HG03457 (cell line): ENCODE data around the gene PNKD.

Source experiments
- ATAC-seq: cut with Tn5 transposase; IDR thresholded peaks from one replicate; pipeline ENCODE4 v1.9.1; 2021; ENCODE audit warnings: moderate number of reproducible peaks; ENCODE audit not compliant: unreplicated experiment

Gene PNKD

DNA sequence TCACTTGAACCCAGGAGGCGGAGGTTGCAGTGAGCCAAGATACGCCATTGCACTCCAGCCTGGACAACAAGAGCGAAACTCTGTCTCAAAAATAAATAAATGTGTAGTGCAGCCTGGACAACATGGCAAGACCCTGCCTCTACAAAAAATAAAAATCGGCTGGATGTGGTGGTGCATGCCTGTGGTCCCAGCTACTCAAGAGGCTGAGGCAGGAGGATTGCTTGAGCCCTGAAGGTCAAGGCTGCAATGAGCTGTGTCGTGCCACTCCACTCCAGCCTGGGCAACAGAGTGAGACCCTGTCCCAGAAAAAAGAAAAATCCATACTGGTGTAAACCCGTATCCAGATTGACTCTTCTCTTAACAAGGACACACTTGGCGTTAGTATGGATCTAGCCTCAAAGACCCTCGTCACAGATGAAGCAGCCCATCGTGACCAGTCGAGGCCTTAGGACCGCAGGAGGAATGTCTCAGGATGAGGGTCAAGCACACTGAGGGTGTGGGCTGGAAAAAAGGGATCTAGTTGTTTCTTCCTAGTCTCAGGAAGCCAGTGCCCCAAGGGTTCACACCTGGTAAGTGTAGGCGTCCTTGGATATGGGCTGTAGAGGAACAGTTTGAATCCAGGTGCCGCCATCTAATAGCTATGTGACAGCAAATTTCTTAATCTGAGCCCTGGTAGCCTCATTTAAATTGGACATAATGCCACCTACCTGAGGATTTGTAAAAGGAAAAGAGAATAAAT lies 13.5 kb upstream of the PNKD start:
- no peak for ATAC-seq

DNA sequence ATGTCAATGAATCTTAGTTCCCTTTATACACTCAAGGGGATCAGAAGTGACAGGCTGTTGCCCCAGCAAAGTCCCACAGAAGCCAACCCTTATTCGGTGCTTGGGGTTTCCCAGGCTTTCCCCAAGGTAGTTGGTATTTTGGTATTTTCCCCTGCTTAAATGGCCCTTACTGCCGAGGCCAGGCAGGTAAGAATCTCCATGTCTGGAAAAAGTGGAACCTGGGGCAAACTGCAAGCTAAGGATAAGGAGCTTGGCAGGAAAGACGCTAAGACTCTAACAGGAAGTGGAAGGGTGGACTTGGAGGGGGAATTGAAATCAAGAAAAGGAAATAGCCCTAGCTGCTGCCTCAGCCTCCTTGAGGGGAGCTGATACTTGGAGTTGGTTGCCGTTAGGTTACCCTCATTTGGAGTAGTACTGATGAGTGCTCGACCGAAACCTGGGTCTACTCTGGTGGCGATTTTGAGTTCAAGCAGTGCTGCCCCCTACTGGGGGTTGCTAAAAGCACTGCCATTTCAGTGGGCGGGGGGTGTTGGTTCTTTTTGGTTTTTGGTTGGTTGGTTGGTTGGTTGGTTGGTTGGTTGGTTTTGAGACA lies 12.8 kb upstream of the PNKD start:
- peak; percentile 66 for ATAC-seq

DNA sequence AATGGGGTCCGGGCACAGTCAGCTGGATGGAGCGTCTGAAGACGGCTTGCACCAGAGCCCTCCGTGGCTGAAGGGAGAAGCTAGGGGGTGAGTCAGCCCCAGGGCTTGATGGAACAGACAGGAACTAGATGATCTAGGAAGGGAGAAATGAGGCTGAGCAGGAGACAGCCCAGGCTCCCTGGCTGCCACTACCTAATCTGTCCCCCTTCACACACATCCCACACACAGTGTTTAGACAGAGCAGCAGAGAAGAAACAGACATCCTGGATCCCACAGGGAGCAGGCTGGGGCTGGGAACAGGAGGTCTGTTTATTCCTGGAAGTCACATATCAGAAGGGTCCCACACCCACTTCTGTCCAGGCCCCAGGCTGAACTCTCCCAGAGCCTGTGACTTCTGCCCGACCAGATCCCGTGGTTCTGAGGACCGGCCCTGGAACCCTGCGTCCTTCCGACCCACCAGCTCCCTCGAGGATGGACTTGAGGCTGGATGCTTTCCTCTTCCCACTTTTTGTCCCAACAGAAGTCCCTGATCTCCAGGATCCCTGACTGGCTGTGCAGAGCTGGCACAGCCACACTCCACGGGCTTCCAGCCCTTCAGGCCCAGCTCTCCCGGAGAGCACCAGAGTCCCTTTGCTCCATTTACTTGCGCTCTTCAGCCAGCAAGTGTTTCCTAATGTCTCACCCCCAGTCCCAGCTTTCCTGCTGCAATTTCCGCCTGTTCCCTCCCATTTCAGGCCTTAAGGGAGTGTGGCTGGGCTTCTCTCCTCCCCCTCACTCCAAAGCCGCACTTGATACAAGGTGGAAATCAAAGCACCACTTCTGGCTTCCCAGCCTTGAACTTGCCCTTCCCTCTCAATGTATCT lies 11.0 kb upstream of the PNKD start:
- no peak for ATAC-seq

DNA sequence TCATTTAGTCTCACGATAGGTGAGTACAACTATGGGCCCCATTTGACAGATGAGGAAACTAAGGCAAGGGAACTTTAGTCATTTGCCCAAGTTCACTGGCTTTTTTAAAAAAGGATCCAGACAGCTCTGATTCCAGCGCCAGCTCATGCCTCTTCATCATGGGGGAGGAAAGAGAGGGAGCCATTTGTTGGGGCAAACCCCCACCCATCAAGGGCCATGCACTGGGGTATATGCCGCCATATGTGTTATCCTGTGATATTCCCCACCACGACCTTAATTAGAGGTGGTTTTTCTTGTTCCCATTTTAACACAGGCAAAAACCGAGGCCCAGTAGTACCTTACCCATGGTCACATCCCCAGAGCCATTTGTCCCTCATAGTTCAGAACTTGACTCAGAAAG lies 10.2 kb upstream of the PNKD start:
- ATAC-seq = no peak

DNA sequence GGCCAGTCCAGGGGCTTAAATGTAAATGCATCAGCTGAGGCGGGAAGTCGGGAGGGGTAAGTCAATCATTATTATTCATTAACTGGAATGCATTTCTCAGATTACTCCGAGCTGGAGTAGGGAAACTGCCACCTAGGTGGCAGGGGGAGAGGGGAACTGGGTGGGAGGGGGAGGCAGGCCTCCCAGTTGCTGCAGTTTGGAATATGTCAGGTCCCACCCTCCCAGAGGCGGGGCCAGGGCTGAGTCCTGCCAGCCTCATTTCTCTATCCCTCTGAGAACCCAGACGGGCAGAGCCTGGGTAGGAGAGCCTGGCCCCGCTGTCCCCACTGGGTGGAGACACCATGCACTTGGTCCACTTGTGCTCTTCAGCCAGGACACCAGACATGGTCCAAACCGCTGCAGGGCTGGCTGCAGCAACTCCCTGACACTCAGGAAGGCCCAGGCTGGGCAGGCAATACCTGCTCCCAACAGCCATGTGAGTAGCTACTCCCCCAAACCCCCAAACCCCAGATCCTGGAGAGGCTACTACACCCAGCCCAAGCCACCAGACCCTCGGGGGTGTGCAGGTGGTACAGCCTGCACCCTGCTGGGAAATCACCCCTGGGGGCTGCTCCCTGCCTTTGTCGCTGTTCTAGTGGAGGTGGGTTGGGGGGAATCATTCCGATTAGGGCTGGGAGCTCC lies 9.4 kb upstream of the PNKD start, which contains the start of gene GPBAR1:
GPBAR1 (plus strand) TSS at position 274 of the 681 bp plus-strand sequence. CDS start 1,710 bp downstream, outside the sequence.
- ATAC-seq = no peak

DNA sequence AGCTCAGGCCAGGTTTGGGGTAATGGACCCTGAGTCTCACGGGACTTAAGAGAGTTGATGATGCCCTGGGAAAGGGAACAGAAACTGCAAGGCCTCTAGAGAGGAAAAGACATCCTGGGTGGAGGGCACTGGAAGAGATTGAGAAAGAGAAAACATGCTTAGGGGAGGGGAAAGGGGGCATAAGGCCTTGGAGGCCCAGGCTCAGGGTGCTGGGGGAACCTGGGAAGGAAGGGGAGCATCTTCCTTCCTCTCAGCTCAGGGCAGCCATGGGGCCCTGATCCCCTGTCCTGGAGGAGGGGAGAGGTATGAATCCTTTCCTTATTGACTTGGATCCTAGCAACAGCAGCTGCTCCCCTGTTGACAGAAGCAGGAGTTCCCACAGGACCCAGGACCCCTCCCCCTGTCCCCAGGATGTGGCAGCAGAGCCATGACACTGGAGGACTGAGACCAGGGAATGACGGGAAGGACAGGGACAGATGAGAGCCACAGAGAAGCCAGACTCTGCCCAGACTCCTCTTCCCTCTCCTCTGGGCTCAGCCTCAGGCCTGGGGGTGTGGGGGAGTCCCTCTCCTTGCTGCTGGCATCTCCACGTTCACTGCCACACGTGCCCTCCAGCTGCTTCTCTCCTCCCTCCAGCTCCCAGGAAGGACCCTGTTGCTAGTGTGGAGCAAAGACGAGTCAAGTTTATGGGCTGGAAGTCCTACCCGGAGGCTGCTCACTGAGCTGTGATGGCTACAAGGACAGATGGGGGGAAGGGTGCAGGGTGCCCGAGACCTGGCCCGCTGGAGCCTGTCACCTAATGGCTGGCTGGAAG lies 8.7 kb upstream of the PNKD start:
- no peak for ATAC-seq

DNA sequence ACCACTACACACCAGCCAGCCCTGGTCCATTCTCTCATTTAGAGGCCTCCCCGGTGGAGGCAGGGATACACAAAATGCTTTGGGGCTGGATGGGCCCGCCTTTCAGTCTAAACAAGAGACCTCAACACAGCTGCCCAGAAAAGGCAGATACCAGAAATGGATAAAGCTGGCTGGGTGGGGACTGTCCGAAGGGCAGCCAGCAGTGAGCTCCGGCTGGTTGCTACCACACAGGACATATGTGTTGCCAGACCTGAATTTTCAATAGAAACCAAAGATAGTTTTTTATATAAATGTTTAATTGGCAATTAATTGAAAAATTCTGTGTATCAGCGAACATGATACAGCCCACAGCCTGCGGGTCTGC lies 8.1 kb upstream of the PNKD start:
- no peak for ATAC-seq

DNA sequence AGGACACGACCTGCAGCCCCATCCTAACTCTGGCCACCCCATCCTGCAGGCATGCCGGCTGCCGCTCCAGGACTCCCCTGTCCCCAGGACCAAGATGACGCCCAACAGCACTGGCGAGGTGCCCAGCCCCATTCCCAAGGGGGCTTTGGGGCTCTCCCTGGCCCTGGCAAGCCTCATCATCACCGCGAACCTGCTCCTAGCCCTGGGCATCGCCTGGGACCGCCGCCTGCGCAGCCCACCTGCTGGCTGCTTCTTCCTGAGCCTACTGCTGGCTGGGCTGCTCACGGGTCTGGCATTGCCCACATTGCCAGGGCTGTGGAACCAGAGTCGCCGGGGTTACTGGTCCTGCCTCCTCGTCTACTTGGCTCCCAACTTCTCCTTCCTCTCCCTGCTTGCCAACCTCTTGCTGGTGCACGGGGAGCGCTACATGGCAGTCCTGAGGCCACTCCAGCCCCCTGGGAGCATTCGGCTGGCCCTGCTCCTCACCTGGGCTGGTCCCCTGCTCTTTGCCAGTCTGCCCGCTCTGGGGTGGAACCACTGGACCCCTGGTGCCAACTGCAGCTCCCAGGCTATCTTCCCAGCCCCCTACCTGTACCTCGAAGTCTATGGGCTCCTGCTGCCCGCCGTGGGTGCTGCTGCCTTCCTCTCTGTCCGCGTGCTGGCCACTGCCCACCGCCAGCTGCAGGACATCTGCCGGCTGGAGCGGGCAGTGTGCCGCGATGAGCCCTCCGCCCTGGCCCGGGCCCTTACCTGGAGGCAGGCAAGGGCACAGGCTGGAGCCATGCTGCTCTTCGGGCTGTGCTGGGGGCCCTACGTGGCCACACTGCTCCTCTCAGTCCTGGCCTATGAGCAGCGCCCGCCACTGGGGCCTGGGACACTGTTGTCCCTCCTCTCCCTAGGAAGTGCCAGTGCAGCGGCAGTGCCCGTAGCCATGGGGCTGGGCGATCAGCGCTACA lies 7.4 kb upstream of the PNKD start:
- ATAC-seq = no peak

DNA sequence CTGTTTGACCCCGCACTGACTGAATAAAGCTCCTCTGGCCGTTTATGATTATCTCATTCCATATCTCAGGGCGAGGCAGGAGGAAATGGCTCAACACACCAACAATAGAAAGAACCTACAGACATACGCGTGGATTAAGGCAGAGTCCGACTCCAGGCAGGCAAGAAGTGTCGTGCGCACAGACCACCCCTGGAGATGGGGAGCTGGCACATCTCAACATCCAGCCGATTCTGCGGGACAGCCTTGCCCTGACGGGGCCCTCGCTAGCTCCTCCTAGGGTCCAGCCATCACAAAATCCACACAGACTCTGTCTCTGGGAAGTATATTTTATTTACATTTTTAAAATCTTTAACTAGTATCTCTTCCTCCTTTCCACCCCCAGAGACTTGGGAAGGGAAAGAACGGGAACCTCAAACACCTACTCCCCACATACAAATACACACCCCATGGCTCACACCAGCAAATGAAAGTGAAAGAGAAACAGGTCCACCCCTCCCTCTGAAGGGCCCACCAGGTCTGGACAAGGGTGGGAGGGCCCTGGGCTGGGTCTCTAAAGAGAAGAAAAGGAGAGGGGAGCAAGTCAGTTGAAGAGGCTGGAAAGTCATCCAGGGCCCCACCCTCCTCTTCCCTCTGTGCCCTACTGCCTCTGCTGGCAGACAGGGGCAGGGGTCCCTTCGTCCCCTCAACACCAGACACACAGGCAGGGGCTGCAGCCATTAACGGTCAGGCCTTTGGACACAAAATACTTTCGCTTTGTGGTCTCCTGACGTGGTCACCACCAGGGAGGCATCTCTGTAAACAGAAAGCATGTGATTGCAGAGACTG lies 6.3 kb upstream of the PNKD start:
- ATAC-seq = no peak

DNA sequence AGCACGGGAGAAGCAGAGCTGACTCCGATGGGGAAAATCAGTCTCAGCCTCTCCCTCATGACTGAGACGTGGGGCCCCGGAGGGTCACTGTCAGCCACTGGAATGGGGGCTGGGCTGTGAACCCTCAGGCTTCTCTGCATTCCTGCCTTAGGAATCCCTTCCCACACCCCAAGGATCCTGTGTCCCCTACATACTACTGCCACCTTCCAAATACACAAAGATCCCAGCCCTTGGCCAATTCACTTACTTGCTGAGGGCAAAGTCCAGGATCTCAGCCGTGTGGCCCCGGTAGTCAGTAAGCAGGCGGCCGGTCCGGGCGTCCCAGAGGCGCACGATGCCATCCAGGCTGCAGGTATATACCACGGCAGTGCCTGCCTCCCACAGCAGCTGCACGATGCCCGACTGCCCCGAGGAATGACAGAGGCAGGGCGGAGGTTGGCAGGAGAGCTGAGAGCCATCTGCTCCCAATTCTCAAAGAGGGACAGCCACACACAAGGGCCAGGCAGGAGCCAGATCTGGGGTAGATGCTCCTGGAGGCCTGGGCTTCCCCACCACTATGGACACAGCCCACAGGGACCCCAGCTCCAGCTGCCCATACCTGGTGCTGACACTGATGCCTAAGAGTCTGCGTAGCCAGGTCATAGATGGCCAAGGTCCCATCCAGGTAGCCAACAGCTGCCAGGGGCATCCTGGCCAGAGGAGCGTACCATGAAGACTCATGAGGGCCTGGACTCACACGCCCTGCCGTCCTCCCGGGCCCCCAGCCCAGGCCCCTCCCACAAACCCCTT lies 5.4 kb upstream of the PNKD start:
- no peak for ATAC-seq

DNA sequence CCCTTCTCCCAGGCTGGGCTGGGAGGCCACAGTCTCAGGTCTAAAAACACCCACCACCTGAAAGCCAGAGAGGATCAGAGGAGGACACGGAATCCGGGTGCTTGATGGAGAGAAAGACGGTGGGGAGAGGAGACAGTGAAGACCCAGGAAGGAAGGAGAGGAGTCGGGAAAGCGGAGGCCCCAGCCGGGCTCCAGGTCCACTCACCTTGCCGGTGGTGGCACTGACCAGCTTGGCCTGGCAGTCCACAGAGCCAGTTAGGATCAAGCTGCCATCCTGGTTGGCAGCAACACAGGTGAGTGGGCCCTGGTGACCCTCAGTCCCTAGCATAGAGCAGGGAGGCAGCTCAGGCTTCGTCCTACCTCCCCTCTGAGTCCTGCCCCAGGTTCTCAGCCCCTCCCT lies 4.7 kb upstream of the PNKD start:
- ATAC-seq = no peak

DNA sequence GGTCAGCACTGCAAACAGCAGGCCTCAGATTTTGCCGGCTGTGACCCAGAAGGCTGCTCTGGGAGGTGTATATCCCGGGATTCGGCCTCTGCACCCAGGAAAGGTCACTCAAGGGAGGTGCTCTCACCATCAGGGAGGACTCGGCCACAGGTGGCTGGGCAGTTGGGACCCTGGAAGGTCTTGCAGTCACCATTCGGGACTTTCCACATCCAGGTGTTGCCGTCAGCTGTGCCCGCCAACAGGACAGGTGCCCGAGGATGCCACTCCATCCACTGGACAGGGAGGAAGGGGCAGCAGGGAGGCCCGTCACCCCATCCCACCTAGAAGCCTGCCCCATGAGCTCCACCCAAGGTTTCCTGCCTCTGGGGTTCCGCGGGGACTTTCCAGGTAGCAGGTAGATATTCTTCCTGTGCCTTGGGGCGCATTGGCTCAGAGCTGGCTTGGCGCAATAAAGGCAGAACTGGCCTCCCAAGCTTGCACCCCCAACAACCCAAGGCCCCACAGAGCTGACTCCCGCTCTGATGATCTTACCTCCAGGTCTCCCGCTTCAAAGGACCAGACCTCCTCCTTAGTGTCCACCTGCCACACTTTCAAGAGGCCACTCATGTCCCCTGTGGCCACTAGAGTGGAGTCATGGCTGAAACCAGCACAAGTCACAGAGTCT lies 3.9 kb upstream of the PNKD start:
- no peak for ATAC-seq

DNA sequence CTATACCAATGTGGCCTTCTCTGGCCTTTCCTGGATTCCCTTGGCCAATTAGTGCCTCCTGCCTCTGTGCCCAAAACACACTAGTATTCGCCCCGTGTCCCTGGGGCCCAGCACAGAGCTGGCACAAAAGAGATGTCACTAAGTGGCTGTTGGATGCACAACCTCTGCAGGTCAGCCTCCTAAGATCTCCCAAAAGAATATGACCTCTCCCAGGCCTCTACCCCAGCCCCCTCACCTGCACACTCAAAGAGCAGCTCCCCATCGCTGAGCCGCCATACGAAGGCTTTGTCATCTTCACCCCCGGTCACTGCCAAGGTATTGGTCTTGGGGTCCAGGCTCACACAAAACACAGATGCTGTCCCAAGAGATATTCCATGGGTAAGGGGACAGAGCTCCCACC lies 3.1 kb upstream of the PNKD start:
- ATAC-seq = no peak

DNA sequence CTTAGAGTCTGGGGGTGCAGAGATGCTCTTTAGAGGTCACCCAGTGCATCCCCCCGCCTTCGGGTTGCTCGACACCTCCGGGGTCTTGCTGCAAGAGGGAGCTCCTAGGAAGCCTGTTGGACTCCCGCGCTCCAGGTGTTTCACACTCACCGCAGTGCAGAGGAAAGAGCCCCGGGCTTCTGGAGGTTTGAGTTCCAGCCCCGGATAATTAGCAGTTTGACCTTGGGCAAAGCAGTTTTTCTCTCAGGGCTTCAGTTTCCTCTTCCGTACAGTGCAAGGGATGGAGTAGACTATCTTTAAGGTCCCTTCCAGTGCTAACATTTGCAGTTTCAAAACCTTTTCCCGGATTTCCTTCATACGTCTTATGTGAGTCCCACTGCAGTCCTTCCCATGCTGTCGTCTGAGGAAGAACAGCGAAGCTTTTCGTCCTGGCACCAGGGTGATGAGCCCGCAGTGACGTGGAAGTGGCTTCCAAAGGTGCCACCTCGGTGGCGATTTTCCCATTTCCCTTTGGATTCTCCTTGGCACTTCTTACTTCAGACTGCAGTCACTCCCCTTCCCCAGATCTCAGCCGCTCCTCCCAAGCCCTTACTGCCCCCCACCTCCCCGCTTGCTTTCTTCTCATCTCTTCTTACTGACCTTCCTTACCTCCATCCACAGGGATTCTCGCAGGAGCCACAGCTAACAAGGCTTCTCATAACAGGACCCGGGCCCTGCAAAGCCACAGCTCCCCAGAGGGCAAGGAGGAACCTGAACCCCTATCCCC lies 585 bp downstream of the PNKD start:
- ATAC-seq = no peak

DNA sequence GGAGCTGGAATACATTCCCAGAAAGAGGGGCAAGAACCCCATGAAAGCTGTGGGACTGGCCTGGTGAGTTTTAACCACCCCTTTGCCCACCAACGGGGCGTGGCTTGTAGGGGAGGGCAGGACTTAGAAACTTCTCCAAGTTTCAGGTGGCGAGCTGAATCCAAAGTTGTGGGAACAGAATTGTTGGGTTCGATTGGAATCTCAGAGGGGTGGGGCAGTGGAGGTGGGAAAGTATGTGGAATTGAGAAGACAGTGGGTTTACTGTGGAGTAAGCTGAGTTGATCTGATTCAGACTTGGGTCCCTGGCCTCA lies 1.1 kb downstream of the PNKD start:
- no peak for ATAC-seq

DNA sequence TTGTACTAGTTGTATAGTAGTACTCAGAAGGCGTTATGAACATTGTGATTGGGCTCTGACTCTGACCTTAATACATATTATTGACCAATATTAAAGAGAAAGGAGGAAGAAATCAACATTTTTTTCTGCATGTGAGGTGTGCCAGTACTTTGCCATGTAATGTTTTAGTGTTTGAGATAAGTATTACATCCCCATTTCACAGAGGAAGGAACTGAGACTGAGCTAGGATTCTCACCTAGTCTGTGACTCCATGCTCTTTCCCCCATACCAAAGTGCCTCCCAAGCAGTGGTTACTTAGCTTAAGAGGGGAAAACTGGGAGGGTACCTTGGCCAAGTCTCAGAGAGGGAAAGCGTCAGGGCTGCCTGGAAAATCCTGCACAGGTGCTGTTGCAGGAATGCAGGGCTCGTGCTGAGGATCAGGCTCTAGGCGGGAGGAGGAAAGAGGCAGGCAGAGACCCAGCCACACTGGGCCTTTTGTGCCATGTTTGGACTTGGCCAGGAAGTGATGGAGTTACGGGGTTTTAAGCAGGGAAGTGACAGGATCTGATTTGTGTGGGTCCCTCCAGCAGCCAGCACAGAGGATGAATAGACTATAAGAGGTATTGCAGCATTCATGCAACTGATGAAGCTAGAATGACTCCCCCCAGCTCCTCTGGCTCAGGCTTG lies 1.7 kb downstream of the PNKD start:
- no peak for ATAC-seq
